GM12878 (cell line): ENCODE measurements around the gene RTP3. TPM values are rescaled to one million over a fixed set of nuclear protein-coding genes. Genes with fewer than 3 reads are reported as not detected.

Experiments
- ATAC-seq: fragments of 200-7000 bp; cut with Tn5 transposase; 3 replicates; pipeline ENCODE4 v1.9.1; 2020; ENCODE audit warnings: mild to moderate bottlenecking, moderate library complexity
- BruUV-seq: library from RNA; stranded (reverse); fragments of 400-500 nt; replicated peaks from 2 replicates; lab custom pipeline; 2021; lab: Mats Ljungman, UMichigan
- CTCF ChIA-PET: fragments of 300-600 bp; sonication (Branson Sonifier 250); formaldehyde crosslinking; extraction: SDS; loops from one replicate; lab custom pipeline; 2021; ENCODE audit warnings: inconsistent platforms; lab: Yijun Ruan, JAX
- POLR2A ChIA-PET: fragments of 350-600 bp; formaldehyde crosslinking; extraction: SDS; loops from one replicate; lab custom pipeline; 2021; ENCODE audit warnings: inconsistent platforms; lab: Charles Lee
- RAD21 ChIA-PET: fragments of 300-600 bp; sonication (Branson Sonifier 250); formaldehyde crosslinking; loops from one replicate; lab custom pipeline; 2023; ENCODE audit warnings: antibody characterized with exemption; ENCODE audit not compliant: unreplicated experiment; lab: Charles Lee
- SMC1A ChIA-PET: fragments of 300-600 bp; sonication (Branson Sonifier 250); formaldehyde crosslinking; loops from one replicate; lab custom pipeline; 2023; ENCODE audit not compliant: unreplicated experiment, uncharacterized antibody; lab: Charles Lee
- DNase-seq: peaks from one replicate; pipeline ENCODE4 v3.0.0-alpha.2; 2011; ENCODE audit warnings: low read depth, low spot score
- FAIRE-seq: peaks from 3 replicates; lab custom pipeline; 2011; peaks lifted over from hg19 to GRCh38; lab: Jason Lieb, UNC
- H2AFZ ChIP-seq: 2 replicates; pipeline ENCODE4 v1.6.0; 2011; ENCODE audit warnings: low read depth, low read length, control low read depth; ENCODE audit not compliant: control insufficient read depth
- H3K27ac ChIP-seq: 2 replicates; pipeline ENCODE4 v1.5.1; 2011; ENCODE audit warnings: control low read depth; ENCODE audit not compliant: control insufficient read depth, insufficient read depth
- H3K27me3 ChIP-seq, 2 experiments: replicated peaks in 1 of 2; 2 replicates each; pipeline versions ENCODE4 v1.6.0 to v1.6.1; 2011; ENCODE audit warnings: low read length in 1 of 2; ENCODE audit not compliant: control insufficient read depth in 2 of 2, insufficient read depth in 2 of 2
- H3K36me3 ChIP-seq, 2 experiments: 2 replicates each; pipeline ENCODE4 v1.5.1; 2011; ENCODE audit warnings: low read length in 1 of 2; ENCODE audit not compliant: control insufficient read depth in 2 of 2, insufficient read depth in 2 of 2
- H3K4me1 ChIP-seq: 2 replicates; pipeline ENCODE4 v1.6.1; 2011; ENCODE audit warnings: mild to moderate bottlenecking, low read length, moderate library complexity, mixed read lengths; ENCODE audit not compliant: control insufficient read depth, insufficient read depth
- H3K4me2 ChIP-seq: 2 replicates; pipeline ENCODE4 v1.6.0; 2011; ENCODE audit warnings: control low read depth; ENCODE audit not compliant: control insufficient read depth, insufficient read depth
- H3K4me3 ChIP-seq: fragments of 200-600 bp; sonication (generic); 2 replicates; pipeline ENCODE4 v1.5.1; 2016
- H3K79me2 ChIP-seq: 2 replicates; pipeline ENCODE4 v1.6.0; 2011; ENCODE audit warnings: low read length; ENCODE audit not compliant: control insufficient read depth, insufficient read depth
- H3K9ac ChIP-seq: 2 replicates; pipeline ENCODE4 v1.8.0; 2011; ENCODE audit warnings: low read length, control low read depth, mixed read lengths; ENCODE audit not compliant: control insufficient read depth, insufficient read depth
- H3K9me3 ChIP-seq: replicated peaks from 3 replicates; pipeline ENCODE4 v1.5.1; 2011; ENCODE audit warnings: mild to moderate bottlenecking, low read length; ENCODE audit not compliant: control insufficient read depth, insufficient read depth
- H4K20me1 ChIP-seq: 2 replicates; pipeline ENCODE4 v1.6.0; 2011; ENCODE audit not compliant: control insufficient read depth, insufficient read depth
- PAX5 ChIP-seq: IDR thresholded peaks from 2 replicates; pipeline ENCODE4 v1.6.1; 2011; ENCODE audit warnings: low read depth, low read length, borderline replicate concordance
- RAD21 ChIP-seq: IDR thresholded peaks from 2 replicates; pipeline ENCODE4 v1.6.1; 2011; ENCODE audit warnings: mild to moderate bottlenecking, low read depth, low read length, moderate library complexity; ENCODE audit not compliant: insufficient read depth
- SMC3 ChIP-seq: IDR thresholded peaks from 2 replicates; pipeline ENCODE4 v1.6.1; 2011; ENCODE audit warnings: low read length, improper control_type of control experiment, borderline replicate concordance
- SUPT20H ChIP-seq: IDR thresholded peaks from 2 replicates; pipeline ENCODE4 v1.6.1; 2011; ENCODE audit warnings: low read depth, mild to moderate bottlenecking, low read length, moderate library complexity, borderline replicate concordance; ENCODE audit not compliant: control insufficient read depth
- WGBS: methylation state at CpG from one replicate; pipeline ENCODE4 v1.1.6; 2016; ENCODE audit warnings: low lambda C conversion rate; ENCODE audit not compliant: insufficient replicate concordance, insufficient coverage; ENCODE audit errors: missing lambda C conversion rate; 5-methylcytosine and 5-hydroxymethylcytosine counted together
- in situ Hi-C: fragments of 300-500 bp; cut with MboI; formaldehyde crosslinking; loops from 9 replicates; pipeline ENCODE4 v1.14.3; 2018; ENCODE audit warnings: mixed read lengths
- intact Hi-C: fragments of 100-400 bp; cut with micrococcal nuclease; formaldehyde crosslinking; loops from one replicate; pipeline ENCODE4 v1.14.2; 2022; ENCODE audit not compliant: unreplicated experiment
- polyA plus RNA-seq, 11 experiments: library from polyadenylated mRNA; depleted of rRNA in 4 of 11; unstranded in 6 of 11; stranded (reverse) in 5 of 11; fragments of >200 nt; fragmentation: Nextera tagmentation in 4 of 11; fragmentation: Illumina TruSeq in 1 of 11; extraction: Ambion mirVana in 4 of 11; extraction: Trizol in 1 of 11; gene quantifications; 1 replicate in 1 of 11; 2 replicates in 10 of 11; pipeline versions ENCODE4 v1.2.1 to v1.2.3, GENCODE V29; 2011 to 2016; ENCODE audit warnings: inconsistent platforms in 2 of 11, missing spikeins in 2 of 11, low read depth in 1 of 11
- total RNA-seq, 4 experiments: library from RNA; depleted of rRNA in 3 of 4; stranded (reverse); fragments of >200 nt in 3 of 4; fragmentation: Illumina TruSeq in 1 of 4; extraction: Trizol in 1 of 4; gene quantifications; 2 replicates each; pipeline versions ENCODE4 v1.2.1 to v1.2.3, GENCODE V29; 2013 to 2021
- TF ChIP-seq, protein P1 (sequence below): fragments of 450-650 bp; formaldehyde crosslinking; IDR thresholded peaks from 2 replicates; pipeline ENCODE4 v1.4.0; 2020; ENCODE audit warnings: mild to moderate bottlenecking, moderate library complexity
- TF ChIP-seq, protein P2 (sequence below): IDR thresholded peaks from 2 replicates; pipeline ENCODE4 v1.6.1; 2011; ENCODE audit warnings: mild to moderate bottlenecking, low read depth, low read length, moderate library complexity; ENCODE audit not compliant: insufficient replicate concordance
- TF ChIP-seq, protein P3 (sequence below), 3 experiments: IDR thresholded peaks in 2 of 3; conservative IDR thresholded peaks in 1 of 3; 2 replicates each; pipeline ENCODE4 v1.5.1; 2011; ENCODE audit warnings: low read depth in 3 of 3, low read length in 3 of 3, mild to moderate bottlenecking in 3 of 3, control low read depth in 2 of 3, moderate library complexity in 2 of 3, inconsistent platforms in 1 of 3, mixed read lengths in 1 of 3; ENCODE audit not compliant: control insufficient read depth in 2 of 3, insufficient read depth in 1 of 3; ENCODE audit errors: extremely low read depth in 1 of 3
- TF ChIP-seq, protein P4 (sequence below): fragments of 450-650 bp; IDR thresholded peaks from 2 replicates; pipeline ENCODE4 v1.6.1; 2016; ENCODE audit warnings: mild to moderate bottlenecking

The RTP3 gene
- total and polyA plus RNA-seq, 10 of the 15 experiments (the other 5 are each of a cell fraction or from before 2014, with no cell fraction given), result 0.06 TPM; not detected in 9

DNA sequence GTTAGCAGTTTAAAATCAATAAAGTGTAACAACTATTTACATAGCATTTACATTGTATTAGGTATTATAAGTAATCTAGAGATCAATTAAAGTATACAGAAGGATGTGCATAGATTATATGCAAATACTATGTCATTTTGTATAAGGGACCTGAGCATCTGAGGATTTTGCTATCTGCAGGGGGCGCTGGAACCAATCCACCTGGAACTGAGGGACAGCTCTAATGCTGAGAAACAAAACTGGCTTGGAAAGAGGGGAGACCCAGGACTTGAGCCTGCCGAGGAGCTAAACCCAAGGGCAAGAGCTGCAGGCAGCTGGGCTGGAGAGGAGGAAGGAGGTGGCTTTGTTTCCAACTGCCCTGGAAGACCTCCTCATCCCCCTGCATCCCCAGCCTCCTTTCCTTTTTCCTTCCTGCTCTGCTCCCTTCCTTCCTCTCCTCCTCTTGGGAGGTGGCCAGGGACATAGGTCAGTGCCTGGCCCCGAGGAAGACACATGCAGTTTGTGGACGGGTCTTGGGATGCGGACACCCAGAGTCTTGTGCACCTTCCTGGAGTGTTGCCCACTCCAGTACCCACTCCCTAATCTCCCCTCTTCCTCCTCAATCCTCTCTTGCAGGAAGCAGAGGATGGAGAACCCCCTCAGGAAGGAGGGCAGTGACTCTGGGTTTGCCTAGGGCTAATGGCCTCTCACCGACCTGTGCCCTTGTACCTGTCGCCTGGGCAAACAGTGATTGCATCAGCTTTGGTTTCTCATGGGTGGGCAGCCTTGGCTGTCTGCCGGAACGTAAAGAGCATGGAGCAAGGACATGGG is 825 bp upstream of the RTP3 start:
- no peak overlapping the region for H3K4me2 ChIP-seq
- no TSS peak for BruUV-seq
- 50% methylated on average over 9 of the region's 9 CpGs for WGBS
- in situ Hi-C loops (no loop called here), intact Hi-C loops (loop anchor here (2.0 kb wide), 1 partner anchor 62 kb away; no protein-coding TSS in a partner anchor)
- ChIA-PET RAD21 (interaction anchor here (1.0 to 1.4 kb wide), 3 partner anchors 8 to 62 kb away, joined by 3 to 4 read pairs (median 3); no protein-coding TSS in a partner anchor), POLR2A (interaction anchor here (1.0 kb wide), 1 partner anchor 61 kb away, joined by 3 read pairs; no protein-coding TSS in a partner anchor), CTCF (interaction anchor here (0.9 to 5.6 kb wide), 8 partner anchors 8 to 132 kb away, joined by 3 to 36 read pairs (median 4); no protein-coding TSS in a partner anchor), SMC1A (interaction anchor here (0.9 to 2.2 kb wide), 6 partner anchors 8 to 132 kb away, joined by 3 to 10 read pairs (median 4); no protein-coding TSS in a partner anchor)
- FAIRE-seq, result peak; percentile 41
- H2AFZ ChIP-seq, result no peak overlapping the region
- H3K9ac ChIP-seq, result no peak overlapping the region
- peak; percentile 8 for DNase-seq
- H3K27ac ChIP-seq, result no peak overlapping the region
- ATAC-seq, result peak; percentile 65
- H3K36me3 ChIP-seq, result no peaks in the 10 kb centered on the region
- H3K79me2 ChIP-seq, result no peaks in the 10 kb centered on the region
- H4K20me1 ChIP-seq, result no peaks in the 10 kb centered on the region
- TF ChIP-seq, protein P1, sequence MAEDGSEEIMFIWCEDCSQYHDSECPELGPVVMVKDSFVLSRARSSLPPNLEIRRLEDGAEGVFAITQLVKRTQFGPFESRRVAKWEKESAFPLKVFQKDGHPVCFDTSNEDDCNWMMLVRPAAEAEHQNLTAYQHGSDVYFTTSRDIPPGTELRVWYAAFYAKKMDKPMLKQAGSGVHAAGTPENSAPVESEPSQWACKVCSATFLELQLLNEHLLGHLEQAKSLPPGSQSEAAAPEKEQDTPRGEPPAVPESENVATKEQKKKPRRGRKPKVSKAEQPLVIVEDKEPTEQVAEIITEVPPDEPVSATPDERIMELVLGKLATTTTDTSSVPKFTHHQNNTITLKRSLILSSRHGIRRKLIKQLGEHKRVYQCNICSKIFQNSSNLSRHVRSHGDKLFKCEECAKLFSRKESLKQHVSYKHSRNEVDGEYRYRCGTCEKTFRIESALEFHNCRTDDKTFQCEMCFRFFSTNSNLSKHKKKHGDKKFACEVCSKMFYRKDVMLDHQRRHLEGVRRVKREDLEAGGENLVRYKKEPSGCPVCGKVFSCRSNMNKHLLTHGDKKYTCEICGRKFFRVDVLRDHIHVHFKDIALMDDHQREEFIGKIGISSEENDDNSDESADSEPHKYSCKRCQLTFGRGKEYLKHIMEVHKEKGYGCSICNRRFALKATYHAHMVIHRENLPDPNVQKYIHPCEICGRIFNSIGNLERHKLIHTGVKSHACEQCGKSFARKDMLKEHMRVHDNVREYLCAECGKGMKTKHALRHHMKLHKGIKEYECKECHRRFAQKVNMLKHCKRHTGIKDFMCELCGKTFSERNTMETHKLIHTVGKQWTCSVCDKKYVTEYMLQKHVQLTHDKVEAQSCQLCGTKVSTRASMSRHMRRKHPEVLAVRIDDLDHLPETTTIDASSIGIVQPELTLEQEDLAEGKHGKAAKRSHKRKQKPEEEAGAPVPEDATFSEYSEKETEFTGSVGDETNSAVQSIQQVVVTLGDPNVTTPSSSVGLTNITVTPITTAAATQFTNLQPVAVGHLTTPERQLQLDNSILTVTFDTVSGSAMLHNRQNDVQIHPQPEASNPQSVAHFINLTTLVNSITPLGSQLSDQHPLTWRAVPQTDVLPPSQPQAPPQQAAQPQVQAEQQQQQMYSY (CRISPR knock-in tag), result no peak
- TF ChIP-seq PAX5 (peak; percentile 66), SMC3 (peak; percentile 49; the same call in 1 of the 2 replicates), SUPT20H (no peak), RAD21 (peak; percentile 65)
- TF ChIP-seq, protein P2, sequence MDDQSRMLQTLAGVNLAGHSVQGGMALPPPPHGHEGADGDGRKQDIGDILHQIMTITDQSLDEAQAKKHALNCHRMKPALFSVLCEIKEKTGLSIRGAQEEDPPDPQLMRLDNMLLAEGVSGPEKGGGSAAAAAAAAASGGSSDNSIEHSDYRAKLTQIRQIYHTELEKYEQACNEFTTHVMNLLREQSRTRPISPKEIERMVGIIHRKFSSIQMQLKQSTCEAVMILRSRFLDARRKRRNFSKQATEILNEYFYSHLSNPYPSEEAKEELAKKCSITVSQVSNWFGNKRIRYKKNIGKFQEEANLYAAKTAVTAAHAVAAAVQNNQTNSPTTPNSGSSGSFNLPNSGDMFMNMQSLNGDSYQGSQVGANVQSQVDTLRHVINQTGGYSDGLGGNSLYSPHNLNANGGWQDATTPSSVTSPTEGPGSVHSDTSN, result peak; percentile 28
- TF ChIP-seq, protein P3, sequence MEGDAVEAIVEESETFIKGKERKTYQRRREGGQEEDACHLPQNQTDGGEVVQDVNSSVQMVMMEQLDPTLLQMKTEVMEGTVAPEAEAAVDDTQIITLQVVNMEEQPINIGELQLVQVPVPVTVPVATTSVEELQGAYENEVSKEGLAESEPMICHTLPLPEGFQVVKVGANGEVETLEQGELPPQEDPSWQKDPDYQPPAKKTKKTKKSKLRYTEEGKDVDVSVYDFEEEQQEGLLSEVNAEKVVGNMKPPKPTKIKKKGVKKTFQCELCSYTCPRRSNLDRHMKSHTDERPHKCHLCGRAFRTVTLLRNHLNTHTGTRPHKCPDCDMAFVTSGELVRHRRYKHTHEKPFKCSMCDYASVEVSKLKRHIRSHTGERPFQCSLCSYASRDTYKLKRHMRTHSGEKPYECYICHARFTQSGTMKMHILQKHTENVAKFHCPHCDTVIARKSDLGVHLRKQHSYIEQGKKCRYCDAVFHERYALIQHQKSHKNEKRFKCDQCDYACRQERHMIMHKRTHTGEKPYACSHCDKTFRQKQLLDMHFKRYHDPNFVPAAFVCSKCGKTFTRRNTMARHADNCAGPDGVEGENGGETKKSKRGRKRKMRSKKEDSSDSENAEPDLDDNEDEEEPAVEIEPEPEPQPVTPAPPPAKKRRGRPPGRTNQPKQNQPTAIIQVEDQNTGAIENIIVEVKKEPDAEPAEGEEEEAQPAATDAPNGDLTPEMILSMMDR (IDR thresholded peaks at IDR 0.05 in 2 of 3, conservative IDR thresholded peaks at IDR 0.05 in 1 of 3; ENCODE audit: control insufficient read depth in 2 of 3, extremely low read depth in 1 of 3, insufficient read depth in 1 of 3, low read depth in 3 of 3, low read length in 3 of 3), result peak; percentile 39 to 51 (median 47); a peak in 5 of 6 replicates
- TF ChIP-seq, protein P4, sequence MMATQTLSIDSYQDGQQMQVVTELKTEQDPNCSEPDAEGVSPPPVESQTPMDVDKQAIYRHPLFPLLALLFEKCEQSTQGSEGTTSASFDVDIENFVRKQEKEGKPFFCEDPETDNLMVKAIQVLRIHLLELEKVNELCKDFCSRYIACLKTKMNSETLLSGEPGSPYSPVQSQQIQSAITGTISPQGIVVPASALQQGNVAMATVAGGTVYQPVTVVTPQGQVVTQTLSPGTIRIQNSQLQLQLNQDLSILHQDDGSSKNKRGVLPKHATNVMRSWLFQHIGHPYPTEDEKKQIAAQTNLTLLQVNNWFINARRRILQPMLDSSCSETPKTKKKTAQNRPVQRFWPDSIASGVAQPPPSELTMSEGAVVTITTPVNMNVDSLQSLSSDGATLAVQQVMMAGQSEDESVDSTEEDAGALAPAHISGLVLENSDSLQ, result peak; percentile 63; the same call in 1 of the 2 replicates
- H3K9me3 ChIP-seq, result no peaks in the 10 kb centered on the region
- H3K27me3 ChIP-seq, result peaks cover 0 to 3% of the 10 kb centered on the region in 2 experiments; a peak in 1 of 4 replicates
- no peak overlapping the region for H3K4me3 ChIP-seq
- H3K4me1 ChIP-seq, result peaks cover 21% of the 10 kb centered on the region
